ENCODE results near the gene NCAPH2. TPM values are rescaled to one million over a fixed set of nuclear protein-coding genes. Genes with fewer than 3 reads are reported as not detected.

NCAPH2 gene
- total and polyA plus RNA-seq, 2 of the 8 experiments (the other 6 are each of a cell fraction or from before 2014, with no cell fraction given): 62.2 to 81.6 TPM

GRCh38 chr22:50467773-50468440, 40.1 kb upstream of the NCAPH2 start (continued):
- no peak for TF ChIP-seq CHD7 (IDR thresholded peaks at IDR 0.05; ENCODE audit: insufficient replicate concordance, low read length)
- TF ChIP-seq CBX8 (IDR thresholded peaks at IDR 0.05; ENCODE audit: borderline replicate concordance, low read depth, low read length): no peak
- TF ChIP-seq ATF2 (IDR thresholded peaks at IDR 0.05; ENCODE audit: low read length): no peak
- no peak for TF ChIP-seq MAX (IDR thresholded peaks at IDR 0.05)

Data from H1 (cell line).